ENCODE measurements around the gene ALPK1. TPM values are rescaled to one million over a fixed set of nuclear protein-coding genes. Genes with fewer than 3 reads are reported as not detected.

The ALPK1 gene
- total and polyA plus RNA-seq, 2 experiments from 2014 or later, result 0.10 to 0.49 TPM

DNA sequence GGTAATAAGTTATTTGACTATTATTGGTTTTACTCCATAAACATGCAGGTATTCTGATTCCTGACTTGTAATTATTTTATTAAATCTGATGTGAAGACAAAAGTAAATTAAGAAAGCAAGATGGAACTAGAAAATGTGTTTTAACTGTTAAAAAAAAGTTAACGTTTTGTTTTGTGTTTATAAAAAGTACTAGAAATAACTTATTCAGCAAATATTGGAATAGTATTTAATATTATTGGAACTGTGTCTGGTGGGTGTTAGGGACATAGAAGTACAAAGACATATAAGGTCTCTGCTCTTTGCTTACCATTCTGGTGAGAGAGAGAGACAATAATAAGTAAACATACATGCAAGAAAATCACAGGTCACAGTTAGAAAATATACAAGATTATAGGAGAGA is 27.1 kb upstream of the ALPK1 start (continued):
- TF ChIP-seq ETS1 (IDR thresholded peaks at IDR 0.05) (no peak), JUNB (IDR thresholded peaks at IDR 0.05; ENCODE audit: unreplicated experiment) (no peak), EZH2phosphoT487 (IDR thresholded peaks at IDR 0.05; ENCODE audit: unreplicated experiment) (no peak), ZNF114 (CRISPR knock-in tag; IDR thresholded peaks at IDR 0.05) (no peak), ZNF331 (CRISPR knock-in tag; IDR thresholded peaks at IDR 0.05; ENCODE audit: low read depth) (no peak), CREB1 (CRISPR knock-in tag; IDR thresholded peaks at IDR 0.05; ENCODE audit: low read depth) (no peak)

DNA sequence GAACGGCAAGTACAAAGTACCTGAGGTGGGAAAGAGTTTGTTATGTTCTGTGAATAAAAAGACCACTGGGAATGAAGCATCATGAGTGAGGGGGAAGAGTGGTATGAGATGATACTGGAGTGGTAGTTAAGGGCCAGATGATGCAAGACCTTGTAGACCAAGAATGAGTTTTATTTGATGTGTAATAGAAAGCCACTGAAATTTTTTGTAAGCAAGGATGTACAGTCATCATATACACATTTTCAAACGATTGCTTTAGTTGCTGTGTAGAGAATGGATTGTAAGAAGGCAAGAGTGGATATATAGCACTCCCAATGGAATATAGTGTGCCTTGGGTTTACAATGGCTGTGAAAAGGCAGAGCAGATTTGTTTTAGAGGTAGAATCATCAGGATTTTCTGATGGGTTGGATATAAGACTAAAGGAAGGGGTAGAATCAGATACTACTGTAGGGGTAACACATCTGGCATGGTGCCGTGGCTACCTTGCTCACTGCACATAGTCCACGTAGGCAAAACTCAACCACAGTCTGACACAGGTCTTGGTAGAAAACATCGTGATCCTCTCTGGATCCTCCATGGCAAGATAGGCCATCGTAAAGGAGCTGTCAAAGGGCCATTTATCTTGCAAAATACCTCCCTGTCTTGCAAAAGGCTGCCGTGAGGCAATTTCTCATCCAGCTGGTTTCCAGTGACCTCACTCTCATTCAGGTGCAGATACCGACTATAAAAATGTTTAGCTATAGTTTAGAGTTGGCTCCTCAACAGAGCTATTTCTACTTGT is 26.3 kb upstream of the ALPK1 start:
- Histone ChIP-seq H3K4me3 (no peak overlapping the region), H3K27me3 (ENCODE audit: insufficient read depth) (no peaks in the 10 kb centered on the region), H3K9me2 (ENCODE audit: insufficient read depth) (no peaks in the 10 kb centered on the region), H3K36me3 (ENCODE audit: insufficient read depth) (no peaks in the 10 kb centered on the region; the same call in 1 of the 2 replicates), H3K79me2 (replicated peaks; ENCODE audit: insufficient read depth) (no peaks in the 10 kb centered on the region), H3K4me2 (peak overlapping the region; percentile 50; the same call in 1 of the 2 replicates), H3K4me1 (ENCODE audit: insufficient read depth) (peaks cover 20% of the 10 kb centered on the region), H2AFZ (no peak overlapping the region), H3F3A (replicated peaks; ENCODE audit: low read depth) (no peaks in the 10 kb centered on the region), H4K20me1 (replicated peaks; ENCODE audit: insufficient read depth) (no peaks in the 10 kb centered on the region), H3K27ac (ENCODE audit: low read depth) (no peak overlapping the region)
- Mint-ChIP-seq H3K9me3 (peaks cover 10% of the 10 kb centered on the region; the same call in 2 of the 3 replicates), H3K4me1 (peaks cover 20% of the 10 kb centered on the region), H3K27me3 (ENCODE audit: insufficient read depth, low read depth, poor library complexity) (no peaks in the 10 kb centered on the region), H3K27ac (no peak overlapping the region), H3K36me3 (ENCODE audit: low read depth) (peaks cover 33% of the 10 kb centered on the region), H3K4me3 (no peak overlapping the region)
- DNase-seq (ENCODE audit: low spot score), result no peak
- peak; percentile 53 for ATAC-seq
- TF ChIP-seq, protein P1, sequence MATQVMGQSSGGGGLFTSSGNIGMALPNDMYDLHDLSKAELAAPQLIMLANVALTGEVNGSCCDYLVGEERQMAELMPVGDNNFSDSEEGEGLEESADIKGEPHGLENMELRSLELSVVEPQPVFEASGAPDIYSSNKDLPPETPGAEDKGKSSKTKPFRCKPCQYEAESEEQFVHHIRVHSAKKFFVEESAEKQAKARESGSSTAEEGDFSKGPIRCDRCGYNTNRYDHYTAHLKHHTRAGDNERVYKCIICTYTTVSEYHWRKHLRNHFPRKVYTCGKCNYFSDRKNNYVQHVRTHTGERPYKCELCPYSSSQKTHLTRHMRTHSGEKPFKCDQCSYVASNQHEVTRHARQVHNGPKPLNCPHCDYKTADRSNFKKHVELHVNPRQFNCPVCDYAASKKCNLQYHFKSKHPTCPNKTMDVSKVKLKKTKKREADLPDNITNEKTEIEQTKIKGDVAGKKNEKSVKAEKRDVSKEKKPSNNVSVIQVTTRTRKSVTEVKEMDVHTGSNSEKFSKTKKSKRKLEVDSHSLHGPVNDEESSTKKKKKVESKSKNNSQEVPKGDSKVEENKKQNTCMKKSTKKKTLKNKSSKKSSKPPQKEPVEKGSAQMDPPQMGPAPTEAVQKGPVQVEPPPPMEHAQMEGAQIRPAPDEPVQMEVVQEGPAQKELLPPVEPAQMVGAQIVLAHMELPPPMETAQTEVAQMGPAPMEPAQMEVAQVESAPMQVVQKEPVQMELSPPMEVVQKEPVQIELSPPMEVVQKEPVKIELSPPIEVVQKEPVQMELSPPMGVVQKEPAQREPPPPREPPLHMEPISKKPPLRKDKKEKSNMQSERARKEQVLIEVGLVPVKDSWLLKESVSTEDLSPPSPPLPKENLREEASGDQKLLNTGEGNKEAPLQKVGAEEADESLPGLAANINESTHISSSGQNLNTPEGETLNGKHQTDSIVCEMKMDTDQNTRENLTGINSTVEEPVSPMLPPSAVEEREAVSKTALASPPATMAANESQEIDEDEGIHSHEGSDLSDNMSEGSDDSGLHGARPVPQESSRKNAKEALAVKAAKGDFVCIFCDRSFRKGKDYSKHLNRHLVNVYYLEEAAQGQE (IDR thresholded peaks at IDR 0.05; ENCODE audit: unreplicated experiment), result no peak
- TF ChIP-seq ZNF114 (CRISPR knock-in tag; IDR thresholded peaks at IDR 0.05) (no peak), JUNB (IDR thresholded peaks at IDR 0.05; ENCODE audit: unreplicated experiment) (no peak), CREB1 (CRISPR knock-in tag; IDR thresholded peaks at IDR 0.05; ENCODE audit: low read depth) (no peak), EZH2 (IDR thresholded peaks at IDR 0.05; ENCODE audit: low read depth, unreplicated experiment) (no peak), NANOG (IDR thresholded peaks at IDR 0.05; ENCODE audit: borderline replicate concordance) (no peak), STAT1 (IDR thresholded peaks at IDR 0.05; ENCODE audit: unreplicated experiment) (no peak)
- TF ChIP-seq, protein P2, sequence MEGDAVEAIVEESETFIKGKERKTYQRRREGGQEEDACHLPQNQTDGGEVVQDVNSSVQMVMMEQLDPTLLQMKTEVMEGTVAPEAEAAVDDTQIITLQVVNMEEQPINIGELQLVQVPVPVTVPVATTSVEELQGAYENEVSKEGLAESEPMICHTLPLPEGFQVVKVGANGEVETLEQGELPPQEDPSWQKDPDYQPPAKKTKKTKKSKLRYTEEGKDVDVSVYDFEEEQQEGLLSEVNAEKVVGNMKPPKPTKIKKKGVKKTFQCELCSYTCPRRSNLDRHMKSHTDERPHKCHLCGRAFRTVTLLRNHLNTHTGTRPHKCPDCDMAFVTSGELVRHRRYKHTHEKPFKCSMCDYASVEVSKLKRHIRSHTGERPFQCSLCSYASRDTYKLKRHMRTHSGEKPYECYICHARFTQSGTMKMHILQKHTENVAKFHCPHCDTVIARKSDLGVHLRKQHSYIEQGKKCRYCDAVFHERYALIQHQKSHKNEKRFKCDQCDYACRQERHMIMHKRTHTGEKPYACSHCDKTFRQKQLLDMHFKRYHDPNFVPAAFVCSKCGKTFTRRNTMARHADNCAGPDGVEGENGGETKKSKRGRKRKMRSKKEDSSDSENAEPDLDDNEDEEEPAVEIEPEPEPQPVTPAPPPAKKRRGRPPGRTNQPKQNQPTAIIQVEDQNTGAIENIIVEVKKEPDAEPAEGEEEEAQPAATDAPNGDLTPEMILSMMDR (conservative IDR thresholded peaks at IDR 0.05; ENCODE audit: low read depth in 2 of 2), result no peak

Data from GM23338 (cell line).